ENCODE results near the gene XRCC6.

XRCC6 gene

DNA sequence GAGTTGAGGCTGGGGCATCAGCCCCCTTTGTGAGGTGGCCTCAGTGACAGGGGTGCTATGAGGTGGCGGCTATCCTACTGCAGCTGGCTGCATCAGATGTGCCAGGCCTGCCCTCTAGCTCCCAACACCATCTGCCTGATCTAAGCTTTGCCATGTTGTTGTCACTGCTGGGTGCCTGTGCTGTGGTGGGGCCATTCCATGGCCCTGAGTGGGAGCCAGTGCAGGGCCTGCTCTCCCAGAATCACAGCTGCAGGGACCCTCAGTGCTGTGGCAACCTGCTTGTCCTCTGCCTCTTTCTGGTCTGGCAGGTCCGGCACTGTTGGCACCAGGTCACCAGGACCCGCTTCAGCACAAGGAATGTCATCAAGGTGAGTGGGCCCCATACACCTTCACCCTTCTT lies 69.4 kb downstream of the XRCC6 start:
- TF ChIP-seq, protein P1, sequence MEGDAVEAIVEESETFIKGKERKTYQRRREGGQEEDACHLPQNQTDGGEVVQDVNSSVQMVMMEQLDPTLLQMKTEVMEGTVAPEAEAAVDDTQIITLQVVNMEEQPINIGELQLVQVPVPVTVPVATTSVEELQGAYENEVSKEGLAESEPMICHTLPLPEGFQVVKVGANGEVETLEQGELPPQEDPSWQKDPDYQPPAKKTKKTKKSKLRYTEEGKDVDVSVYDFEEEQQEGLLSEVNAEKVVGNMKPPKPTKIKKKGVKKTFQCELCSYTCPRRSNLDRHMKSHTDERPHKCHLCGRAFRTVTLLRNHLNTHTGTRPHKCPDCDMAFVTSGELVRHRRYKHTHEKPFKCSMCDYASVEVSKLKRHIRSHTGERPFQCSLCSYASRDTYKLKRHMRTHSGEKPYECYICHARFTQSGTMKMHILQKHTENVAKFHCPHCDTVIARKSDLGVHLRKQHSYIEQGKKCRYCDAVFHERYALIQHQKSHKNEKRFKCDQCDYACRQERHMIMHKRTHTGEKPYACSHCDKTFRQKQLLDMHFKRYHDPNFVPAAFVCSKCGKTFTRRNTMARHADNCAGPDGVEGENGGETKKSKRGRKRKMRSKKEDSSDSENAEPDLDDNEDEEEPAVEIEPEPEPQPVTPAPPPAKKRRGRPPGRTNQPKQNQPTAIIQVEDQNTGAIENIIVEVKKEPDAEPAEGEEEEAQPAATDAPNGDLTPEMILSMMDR (IDR thresholded peaks at IDR 0.05; ENCODE audit: extremely low read depth, insufficient read depth, missing control alignments) = no peak
- in situ Hi-C loops (cut with MboI; ENCODE audit: low pct_unique_long_range_greater_than_20kb, low sequenced_read_pairs, unreplicated experiment) = loop anchor here (10.0 kb wide), 2 partner anchors 94 to 254 kb away; partner anchors contain the start of gene CENPM
- DNase-seq (ENCODE audit: low spot score) = no peak

DNA sequence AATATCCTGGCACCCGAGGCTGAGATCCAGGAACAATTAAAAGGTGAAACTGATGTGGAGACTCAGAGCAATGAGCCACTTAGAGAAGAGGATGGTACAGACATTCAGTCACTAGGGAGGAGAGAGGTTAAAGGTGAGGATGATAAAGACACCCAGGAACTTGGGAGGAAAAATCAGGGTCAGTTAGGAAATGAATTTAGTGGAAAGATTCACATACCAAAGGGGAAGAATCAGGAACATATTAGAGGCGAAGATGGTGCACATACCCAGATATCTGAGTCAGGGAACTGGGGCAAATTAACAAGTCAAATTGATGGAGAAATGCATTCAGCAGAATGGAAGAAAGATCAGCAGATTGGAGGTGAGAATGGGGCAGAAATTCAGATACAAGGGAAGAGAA lies 74.1 kb downstream of the XRCC6 start:
- DNase-seq (ENCODE audit: low spot score) = no peak
- in situ Hi-C loops (cut with MboI; ENCODE audit: low pct_unique_long_range_greater_than_20kb, low sequenced_read_pairs, unreplicated experiment) = loop anchor here (10.0 kb wide), 2 partner anchors 90 to 250 kb away; partner anchors contain the start of gene CENPM
- TF ChIP-seq, protein P1 (IDR thresholded peaks at IDR 0.05; ENCODE audit: extremely low read depth, insufficient read depth, missing control alignments) = no peak

DNA sequence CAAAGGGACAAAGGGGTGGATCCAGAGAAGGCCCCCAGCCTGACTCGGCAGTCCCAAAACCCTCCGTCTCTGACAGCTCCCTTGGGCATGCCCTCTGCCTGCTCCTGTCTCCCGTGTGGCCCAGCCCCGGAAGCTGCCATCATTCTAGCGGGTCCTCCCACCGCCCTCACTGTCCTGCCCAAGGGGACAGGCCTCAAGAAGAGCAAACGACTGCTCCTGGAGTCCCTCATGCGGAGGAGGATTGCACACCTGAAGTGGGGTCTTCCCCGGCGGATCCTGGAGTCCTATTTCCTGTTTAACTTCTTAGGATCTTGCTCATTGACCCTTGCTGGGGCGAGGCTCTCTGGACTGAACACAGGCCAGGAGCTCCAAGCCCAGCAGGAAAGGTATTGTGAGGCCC lies 75.6 kb downstream of the XRCC6 start:
- DNase-seq (ENCODE audit: low spot score) = no peak
- in situ Hi-C loops (cut with MboI; ENCODE audit: low pct_unique_long_range_greater_than_20kb, low sequenced_read_pairs, unreplicated experiment) = loop anchor here (10.0 kb wide), 2 partner anchors 88 to 248 kb away; partner anchors contain the start of gene CENPM
- TF ChIP-seq, protein P1 (IDR thresholded peaks at IDR 0.05; ENCODE audit: extremely low read depth, insufficient read depth, missing control alignments) = no peak

DNA sequence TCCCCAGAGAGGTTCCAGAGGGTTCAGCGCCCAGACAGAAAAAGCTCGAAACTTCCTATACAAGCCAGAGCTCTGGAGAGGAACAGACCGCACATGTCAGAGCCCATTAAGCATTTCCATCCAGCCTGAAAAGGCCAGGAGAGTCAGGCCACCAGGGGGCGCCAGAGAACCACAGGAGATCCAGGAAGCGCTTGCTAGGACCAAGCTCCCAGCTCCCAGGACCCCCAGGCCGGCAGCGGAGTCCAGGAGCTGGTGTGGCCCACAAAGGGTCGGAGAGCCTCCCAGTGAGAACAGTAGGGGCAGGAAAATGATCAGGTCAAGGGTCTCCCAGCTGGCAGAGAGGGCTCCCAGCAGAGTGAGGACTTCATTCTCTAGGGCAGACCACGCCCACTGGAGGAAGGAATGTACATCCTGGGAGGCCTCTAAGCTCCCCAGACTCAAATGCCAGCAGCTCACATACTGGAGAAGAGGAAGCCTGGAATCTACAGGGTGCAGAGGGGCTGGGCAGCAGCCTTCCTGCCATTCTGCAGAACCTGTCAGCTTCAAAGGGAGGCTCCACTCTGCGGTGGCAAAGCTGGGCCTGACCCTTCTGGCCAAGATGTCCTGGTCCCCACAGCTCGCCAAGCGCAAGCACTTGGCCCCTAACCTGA lies 76.2 kb downstream of the XRCC6 start:
- in situ Hi-C loops (cut with MboI; ENCODE audit: low pct_unique_long_range_greater_than_20kb, low sequenced_read_pairs, unreplicated experiment) = loop anchor here (10.0 kb wide), 2 partner anchors 88 to 248 kb away; partner anchors contain the start of gene CENPM
- TF ChIP-seq, protein P1 (IDR thresholded peaks at IDR 0.05; ENCODE audit: extremely low read depth, insufficient read depth, missing control alignments) = peak; percentile 97
- peak; percentile 87 for DNase-seq (ENCODE audit: low spot score)

DNA sequence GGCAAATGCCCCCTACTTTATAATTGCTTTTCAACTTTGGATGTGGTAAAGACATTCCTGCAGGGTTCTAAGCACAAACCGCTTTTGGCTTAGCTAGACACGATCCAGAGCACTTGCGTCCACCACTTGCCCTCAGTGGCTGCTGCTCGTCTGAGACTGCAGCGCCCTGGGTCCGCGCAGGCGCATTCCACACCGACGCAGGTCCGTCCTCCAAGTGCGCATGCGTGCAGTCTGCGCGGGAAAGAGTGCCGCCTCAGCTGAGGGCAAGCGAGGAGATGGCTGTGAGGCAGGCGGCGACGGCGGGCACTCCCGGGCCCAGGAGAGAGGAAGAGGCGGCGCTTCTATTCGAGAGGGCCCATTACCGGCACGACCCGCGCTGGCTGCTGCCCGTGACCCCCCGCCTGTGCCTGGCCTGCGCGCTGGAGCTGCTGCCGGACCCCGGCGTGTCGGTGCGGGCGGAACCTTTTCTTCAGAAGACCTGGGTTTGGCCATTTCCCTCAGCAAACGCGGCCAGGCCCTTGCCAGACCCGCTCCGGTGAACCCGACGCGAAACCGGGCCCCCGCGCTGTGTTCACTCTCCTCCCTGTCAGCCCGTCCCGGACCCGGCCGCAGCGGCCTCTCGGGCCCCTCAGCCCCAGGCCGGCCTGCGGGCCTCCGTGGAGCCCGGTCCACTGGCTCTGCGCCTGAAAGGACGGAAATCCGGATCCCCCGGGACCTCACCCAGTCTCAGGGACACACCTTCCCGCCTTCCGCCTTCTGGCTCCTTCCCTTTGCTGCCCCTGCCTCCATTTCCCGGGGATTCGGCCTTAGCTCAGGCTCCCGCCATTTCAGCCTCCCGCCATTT lies 78.4 kb downstream of the XRCC6 start, which contains the start of gene MEI1:
TSS of gene MEI1 (plus strand) at position 240 of the 844 bp plus-strand sequence. CDS start at position 276, 36 bp downstream.
- in situ Hi-C loops (cut with MboI; ENCODE audit: low pct_unique_long_range_greater_than_20kb, low sequenced_read_pairs, unreplicated experiment) = loop anchor here (10.0 kb wide), 2 partner anchors 85 to 245 kb away; partner anchors contain the start of gene CENPM
- peak; percentile 96 for DNase-seq (ENCODE audit: low spot score)
- TF ChIP-seq, protein P1 (IDR thresholded peaks at IDR 0.05; ENCODE audit: extremely low read depth, insufficient read depth, missing control alignments) = no peak

DNA sequence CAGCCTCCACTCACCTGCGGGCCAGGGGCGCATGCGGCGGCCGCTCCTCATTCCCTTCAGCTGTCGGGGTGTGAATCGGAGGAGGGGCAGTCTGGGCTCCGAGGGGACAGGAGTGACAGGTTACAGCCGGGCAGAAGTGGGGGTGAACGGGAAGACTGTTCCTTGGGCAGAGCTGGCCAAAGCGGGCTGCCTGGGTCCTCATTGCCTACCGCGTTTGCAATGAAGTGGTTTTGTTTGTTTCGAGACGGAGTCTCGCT lies 78.9 kb downstream of the XRCC6 start:
- no peak for DNase-seq (ENCODE audit: low spot score)
- in situ Hi-C loops (cut with MboI; ENCODE audit: low pct_unique_long_range_greater_than_20kb, low sequenced_read_pairs, unreplicated experiment) = no loop called here
- TF ChIP-seq, protein P1 (IDR thresholded peaks at IDR 0.05; ENCODE audit: extremely low read depth, insufficient read depth, missing control alignments) = no peak

Data from GM13977 (cell line).